Measurements from ENCODE around the gene IL19.

The IL19 gene

DNA sequence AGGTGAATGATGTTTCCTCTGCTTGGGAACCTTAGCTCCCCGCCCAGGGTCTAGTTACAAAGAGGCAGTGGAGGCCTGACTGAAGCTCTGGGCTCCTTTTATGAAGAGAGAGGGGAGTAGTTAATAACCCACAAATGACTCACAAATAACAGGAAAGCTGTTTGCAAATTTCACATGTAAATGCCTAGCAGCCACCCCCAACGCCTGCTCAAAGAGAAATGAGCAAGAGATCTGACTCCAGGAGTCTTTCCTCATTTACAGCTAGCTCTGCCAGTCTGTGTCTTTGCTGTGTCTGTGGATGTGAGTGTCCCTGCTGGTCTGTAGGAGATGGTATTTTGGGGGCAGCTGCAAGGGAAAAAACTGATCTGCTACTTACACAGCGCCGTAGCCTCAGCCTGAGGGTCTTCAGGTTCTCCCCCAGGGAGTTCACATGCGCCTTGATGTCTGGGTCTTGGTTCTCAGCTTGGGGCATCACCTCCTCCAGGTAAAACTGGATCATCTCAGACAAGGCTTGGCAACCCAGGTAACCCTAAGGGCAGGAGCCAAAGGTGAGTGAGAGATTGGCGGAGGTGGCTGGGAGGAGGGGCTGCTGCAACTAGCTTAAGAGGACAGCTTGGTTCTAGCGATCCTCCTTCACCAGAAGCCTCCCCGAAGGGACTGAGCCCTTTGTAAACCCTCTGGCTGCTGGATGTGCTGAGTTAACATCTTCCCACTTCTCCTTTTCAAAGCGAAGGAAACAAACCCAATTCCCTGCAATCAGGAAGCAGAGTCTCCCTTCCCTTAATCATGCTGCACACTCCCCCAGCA is at the start of gene IL19:
IL19 (plus strand) TSS at position 243 of the 807 bp plus-strand sequence. CDS start 65,890 bp downstream, outside the sequence.
- no peak for DNase-seq (ENCODE audit: low read depth, low spot score)
- no peak within 1 kb of the TSS for H3K27ac ChIP-seq

DNA sequence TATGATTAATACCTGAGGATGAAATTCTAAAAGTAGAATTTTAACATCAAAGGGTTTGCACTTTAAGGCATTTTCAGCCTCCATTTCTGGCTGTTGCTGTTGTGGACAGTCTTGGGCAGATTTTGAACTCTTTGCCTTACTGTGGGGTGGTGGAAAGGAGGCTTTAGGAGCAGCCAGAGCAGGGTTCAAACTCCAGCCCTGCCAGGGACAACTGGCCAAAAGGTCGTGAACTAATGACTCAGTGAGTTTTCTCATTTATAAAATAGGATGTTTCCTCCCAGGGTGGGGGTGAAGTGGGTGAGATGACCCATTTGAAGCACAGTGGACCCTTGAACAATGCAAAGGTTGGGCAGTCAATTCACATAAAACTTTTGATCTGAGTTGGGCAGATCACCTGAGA is 49.1 kb upstream of the IL19 start:
- H3K27ac ChIP-seq: no peak overlapping the region
- DNase-seq (ENCODE audit: low read depth, low spot score): no peak

DNA sequence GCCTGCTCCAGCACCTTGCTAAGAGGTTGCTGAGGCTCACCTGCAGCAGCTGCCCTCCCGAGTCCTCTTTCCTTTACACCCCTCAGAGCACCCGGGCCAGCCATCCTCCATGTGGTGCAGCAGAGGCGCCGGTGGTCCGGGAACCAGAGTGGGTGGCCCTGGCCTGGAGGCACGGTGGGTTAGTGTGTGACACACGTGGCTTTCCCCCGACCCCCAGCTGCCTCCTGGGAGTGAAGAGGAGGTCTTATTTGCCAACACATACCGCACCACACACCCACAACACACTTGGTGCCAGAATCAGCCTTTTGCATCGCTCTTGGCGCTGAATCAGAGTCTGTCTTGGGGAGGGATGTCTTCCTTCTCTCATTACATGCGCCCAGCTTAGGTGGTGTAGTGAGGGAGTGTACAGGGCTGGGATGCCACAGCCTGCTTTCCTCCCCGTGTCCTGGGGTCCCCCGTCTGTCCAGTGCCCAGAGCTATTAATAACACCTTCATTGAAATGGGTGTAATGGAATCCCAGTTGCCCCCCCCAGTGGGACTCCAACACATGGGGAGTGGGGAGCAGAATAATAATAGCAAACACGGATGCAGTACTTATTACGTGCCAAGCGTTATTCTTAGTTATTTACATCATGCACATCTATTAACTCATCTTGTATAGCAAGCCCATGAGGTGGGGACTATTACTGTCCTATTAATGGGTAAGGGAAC is 47.7 kb upstream of the IL19 start:
- DNase-seq (ENCODE audit: low read depth, low spot score): no peak

DNA sequence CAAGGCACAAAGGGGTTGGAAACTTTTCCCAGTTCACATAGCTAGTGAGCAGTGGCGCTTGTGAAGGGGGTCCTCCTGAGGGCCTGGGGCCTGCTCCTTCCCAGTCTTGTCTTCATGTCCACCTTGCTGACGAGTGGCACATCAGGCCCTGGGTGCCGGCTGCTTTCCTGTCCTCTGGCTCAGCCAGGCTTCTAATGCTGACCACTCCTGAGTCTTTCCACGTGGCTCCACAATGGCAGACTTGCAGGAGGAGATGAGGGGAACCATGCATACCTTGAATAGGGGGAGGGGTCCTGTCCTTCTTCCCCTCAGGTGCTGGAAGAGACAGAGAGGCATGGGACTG is 47.1 kb upstream of the IL19 start:
- no peak for DNase-seq (ENCODE audit: low read depth, low spot score)
- H3K27ac ChIP-seq: no peak overlapping the region

More for the DNA sequence above, 47.7 kb upstream of the IL19 start:
- no peak overlapping the region for H3K27ac ChIP-seq

GRCh38 chr1:206723805-206724472 is 46.6 kb upstream of the IL19 start:
- no peak overlapping the region for H3K27ac ChIP-seq
- no peak for DNase-seq (ENCODE audit: low read depth, low spot score)

DNA sequence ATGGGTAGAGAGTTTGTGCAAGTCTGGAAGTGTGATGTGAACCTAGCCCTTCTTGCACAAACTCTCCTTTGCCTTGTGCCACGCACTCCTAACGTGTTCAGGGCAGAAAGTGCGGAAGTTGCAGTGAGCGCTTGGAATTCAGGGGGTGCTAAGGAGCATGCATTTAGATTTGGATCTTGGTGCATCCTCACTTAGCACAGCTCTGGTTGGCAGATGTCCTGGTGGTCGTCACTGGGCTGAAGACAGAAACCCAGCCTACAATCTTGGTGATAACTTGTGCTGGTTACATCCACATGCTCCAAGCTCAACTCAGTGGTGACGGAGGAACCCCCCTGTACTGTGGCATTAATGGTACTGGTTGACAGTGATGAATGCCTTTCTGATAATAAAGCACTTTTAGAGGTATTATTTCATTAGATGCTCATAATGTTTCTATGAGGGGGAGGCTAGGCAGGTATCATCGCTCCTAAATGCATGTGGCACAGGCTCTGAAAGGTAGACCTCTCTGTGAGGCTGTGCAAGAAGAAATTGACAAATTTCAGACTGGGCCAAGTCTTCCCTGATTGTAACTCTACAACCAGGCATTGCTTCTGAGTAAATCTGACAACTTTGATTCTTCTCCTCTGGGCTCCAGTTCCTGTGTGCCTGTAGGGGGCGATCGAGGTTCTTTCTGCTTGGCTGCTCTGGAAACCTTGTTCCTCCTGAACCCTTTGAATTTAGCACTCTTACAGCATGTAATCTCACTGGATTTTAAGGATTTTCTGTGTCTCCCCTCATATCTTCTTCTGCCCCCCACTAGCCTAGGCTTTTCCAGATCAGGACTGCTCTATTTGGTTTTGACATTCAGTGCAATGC is 45.2 kb upstream of the IL19 start:
- no peak for DNase-seq (ENCODE audit: low read depth, low spot score)

DNA sequence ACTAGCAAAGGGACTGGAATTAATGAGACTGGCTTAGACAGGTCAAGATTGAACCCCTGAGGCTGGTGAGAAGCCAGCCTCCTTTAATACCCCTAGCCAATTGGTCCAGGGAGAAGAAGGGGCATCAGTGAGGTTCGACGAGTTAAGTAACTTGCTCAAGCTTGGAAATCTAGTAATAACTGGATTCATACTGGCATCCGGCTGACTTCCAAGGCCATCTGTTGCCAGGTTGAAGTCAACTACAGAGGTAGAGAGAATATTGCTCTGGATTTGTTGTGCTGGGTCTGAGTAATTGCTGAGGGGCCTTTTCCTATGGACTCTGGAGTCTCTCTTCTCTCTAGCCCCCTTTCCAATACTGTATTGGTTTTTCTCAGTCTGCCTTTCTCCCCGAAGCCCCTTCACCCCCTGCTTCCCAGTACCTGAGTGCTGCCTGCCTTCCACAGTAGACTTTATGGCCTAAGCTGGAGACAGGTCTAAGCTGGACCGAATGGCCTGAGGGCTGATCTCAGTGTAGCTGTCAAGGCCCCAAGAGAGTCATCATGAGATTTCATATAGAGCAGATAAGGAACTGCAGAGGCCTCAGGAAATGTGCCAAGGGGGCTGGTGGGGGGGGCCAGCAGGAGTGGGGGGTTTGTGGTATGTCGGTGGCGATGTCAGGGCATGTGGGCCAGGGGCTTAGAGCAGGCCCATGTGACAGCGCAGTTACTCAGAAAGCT is 42.4 kb upstream of the IL19 start:
- DNase-seq (ENCODE audit: low read depth, low spot score): no peak
- H3K27ac ChIP-seq: no peak overlapping the region

More for the DNA sequence above, 45.2 kb upstream of the IL19 start:
- no peak overlapping the region for H3K27ac ChIP-seq

- H3K27ac ChIP-seq: no peak overlapping the region
- DNase-seq (ENCODE audit: low read depth, low spot score): no peak
Measured at GRCh38 chr1:206728697-206728987, 41.9 kb upstream of the IL19 start.

DNA sequence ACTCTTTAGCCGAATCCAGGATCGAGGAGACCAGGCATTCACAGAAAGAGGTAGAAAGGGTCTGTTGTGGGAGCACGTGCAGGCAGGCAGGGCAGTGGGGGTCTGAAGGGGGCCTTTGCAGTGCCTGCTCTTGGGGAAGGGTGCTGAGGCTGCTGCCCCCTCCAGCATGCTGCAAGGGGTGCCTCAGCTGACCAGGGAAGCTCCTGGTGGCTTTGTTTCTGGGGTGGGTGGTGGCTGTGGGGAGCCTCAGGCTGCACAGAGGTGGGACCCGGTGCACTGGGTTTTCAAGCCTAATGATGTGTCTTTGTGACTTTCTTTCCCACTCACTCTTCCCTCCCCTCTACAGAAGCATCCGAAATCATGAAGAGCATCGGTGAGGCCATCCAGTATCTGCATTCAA is 41.5 kb upstream of the IL19 start:
- no peak overlapping the region for H3K27ac ChIP-seq
- DNase-seq (ENCODE audit: low read depth, low spot score): no peak

DNA sequence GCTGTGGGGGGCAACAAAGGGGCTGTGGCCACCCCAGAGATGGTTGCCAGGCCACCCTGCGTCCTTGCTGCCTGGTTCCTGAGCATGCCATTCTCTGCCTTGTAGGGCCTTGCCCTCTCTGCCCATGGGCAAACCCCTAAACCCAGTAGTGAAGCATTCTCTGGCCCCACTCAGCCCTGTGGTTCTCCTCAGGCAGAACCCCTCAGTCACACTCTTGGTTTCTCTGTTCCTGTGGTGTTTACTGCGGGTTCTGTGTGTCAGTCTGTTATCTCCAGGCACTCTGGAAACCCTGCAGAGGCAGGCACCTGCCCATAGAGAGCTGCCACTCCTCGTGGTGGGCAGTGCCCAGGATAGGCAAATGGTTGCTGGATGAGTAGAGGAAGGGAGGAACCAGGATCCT is 41.1 kb upstream of the IL19 start:
- no peak overlapping the region for H3K27ac ChIP-seq
- DNase-seq (ENCODE audit: low read depth, low spot score): no peak

DNA sequence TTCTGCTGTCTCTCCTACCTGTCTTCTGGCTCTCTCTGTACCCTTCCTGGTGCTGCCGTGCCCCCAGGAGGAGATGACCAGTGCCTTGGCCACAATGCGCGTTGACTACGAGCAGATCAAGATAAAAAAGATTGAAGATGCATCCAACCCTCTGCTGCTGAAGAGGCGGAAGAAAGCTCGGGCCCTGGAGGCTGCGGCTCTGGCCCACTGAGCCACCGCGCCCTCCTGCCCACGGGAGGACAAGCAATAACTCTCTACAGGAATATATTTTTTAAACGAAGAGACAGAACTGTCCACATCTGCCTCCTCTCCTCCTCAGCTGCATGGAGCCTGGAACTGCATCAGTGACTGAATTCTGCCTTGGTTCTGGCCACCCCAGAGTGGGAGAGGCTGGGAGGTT is 38.1 kb upstream of the IL19 start:
- no peak for DNase-seq (ENCODE audit: low read depth, low spot score)
- no peak overlapping the region for H3K27ac ChIP-seq

GRCh38 chr1:206732992-206733391 is 37.6 kb upstream of the IL19 start:
- H3K27ac ChIP-seq: no peak overlapping the region
- DNase-seq (ENCODE audit: low read depth, low spot score): no peak

DNA sequence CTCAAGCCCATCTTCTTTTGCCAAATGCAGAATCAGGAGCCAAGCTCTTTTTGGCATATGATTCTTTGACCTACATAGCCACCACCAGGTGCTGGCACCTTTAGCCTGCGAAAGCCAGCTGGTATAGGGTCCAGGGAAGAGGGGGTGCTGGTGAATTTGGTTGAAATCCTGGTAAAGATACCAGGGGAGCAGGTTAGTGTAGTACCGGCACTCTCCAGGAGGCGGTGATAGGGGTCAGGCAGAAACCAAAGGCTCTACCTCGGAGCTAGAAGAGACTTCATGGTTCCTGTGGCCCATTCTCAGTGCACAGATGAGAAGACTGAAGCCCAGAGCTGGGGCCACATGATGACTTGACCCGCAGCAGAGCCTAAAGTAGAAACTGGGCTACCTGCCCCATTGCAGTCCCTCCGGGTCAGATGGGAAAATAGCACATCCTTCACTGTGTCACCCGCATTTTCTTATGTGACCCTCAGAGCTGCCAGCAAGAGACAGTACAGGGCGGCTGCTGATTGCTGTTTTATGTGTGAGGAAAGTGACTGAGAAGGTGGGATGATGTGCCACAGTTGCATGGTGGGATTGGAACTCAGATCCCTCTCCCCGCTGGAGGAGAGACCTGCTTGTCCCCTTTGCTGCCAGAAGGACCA is 36.0 kb upstream of the IL19 start:
- no peak for DNase-seq (ENCODE audit: low read depth, low spot score)
- H3K27ac ChIP-seq: no peak overlapping the region

DNA sequence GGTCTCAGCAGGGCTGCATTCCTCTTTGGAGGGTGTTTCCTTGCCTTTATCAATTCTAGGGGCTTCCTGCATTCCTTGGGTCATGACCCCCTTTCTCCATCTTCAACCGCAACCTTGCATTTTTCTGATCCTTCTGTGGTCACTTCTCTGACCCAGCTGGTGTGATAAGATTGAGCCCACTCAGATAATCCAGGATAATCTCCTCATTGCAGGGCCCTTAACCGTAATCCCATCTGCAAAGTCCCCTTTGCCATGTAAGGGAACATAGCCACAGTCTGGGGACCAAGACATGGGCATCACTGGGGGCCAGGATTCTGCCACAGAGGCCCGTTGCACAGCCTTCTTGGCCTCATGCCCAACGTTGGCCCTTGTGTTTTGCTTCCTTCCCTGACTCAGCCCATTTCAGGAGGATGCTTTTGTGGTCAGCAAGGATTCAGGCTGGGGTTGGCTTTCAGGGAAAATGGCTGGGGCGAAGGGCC is 35.0 kb upstream of the IL19 start:
- H3K27ac ChIP-seq: no peak overlapping the region
- DNase-seq (ENCODE audit: low read depth, low spot score): no peak

DNA sequence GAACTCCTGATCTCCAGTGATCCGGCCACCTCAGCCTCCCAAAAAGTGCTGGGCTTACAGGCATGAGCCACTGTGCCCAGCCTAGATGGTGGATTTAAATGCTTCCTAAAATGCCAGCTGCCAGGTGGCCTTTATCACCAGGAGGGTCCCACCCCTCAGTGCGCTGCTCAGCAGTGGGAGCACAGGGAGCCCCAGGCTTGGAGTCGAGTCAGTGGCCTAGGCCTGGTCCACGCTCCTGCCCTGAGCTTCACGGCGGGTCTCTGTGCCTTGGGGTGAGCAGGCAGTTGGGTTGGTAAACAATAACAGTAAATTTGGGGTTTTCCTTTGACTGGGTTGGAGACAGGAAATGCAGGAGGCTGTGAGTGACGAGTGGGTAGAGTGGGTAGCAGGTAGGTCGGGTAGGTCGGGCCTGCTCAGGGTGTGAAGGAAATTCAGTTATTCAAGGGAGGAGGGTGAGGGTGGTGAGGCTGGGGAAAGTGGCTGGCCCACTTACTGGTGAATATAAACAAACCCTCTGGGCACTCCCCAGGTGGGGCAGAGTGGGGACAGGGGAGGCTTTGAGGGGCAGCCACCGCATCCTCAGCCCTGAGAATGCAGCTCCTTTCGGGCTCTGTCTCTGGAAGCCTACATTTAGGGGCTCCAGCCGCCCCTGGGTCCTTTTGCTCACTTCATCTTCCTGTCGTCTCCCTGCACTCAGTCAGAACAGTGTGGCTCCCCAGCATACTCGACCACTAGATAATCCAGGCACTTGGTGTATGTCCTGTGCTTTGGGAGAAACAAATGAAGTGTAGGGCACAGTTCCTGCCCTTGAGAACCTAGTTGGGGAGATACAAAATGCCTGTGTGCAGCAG is 33.5 kb upstream of the IL19 start:
- no peak for DNase-seq (ENCODE audit: low read depth, low spot score)
- H3K27ac ChIP-seq: no peak overlapping the region

DNA sequence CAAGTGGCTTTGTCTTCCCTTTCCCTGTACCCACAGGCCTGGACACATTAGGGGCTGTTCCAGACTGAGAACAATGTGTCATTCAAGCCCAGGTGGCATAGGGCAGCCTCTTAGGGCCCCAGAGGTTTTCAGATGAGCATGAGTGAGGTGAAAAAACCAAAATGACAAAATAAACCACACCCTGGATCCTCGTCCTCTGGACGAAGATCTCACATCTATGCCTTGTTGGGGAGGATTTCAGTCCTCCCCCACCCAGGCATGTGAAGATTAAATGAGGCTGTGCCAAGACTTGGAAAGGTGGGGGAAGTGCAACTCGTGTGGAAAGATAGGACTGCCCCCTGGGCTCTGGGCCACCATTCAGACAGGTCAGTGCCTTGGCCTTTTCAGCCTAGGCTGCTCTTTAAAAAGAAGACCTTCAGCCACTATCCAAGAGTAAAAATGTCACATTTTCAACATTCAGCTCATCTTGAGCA is 32.8 kb upstream of the IL19 start:
- no peak overlapping the region for H3K27ac ChIP-seq
- no peak for DNase-seq (ENCODE audit: low read depth, low spot score)

DNA sequence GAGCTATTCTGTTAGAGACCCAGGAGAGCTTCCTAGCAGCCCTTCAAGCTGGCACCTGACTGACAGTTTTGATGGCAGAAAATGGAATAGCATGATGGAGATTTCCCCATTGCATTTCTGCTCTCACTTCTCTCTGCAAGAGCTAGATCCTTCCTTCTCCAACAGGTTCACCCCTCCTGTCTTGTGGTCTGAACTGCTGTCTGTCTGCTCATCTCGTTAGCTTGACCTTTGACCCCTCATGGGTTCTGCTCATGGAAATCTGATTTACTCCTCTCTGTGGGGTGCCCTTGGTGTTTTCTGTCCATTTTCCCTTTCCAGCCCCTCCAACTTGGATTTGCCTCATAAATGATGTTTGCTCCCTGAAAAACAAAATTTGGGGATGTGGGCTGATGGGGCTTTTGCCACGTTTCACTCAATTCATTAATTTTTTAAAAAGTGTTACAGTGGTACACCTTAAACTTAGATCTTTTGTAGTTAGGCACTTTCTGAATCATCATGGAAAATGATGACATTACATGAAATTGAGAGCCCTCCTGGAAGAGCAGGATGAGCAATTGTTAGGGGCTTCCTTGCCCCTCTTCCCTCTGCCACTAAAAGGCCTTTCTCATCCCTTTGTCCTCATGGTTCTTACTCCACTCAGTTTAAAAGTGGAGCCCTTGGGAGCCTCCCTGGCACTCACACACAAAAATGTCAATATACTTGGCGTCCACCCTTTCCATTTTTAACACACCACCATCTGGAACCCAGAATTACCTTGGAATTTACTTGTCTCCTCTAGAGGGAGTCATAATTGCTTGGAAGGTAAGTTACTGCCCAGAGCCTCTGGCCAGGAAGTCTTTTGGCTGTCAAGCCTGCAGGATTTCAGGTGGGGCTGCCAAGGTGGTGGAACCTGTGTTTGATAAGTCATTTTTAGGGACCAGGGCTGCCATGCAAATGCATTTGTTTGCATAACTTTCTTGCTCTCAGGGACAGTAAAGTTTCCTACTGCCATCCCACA is 31.9 kb upstream of the IL19 start:
- H3K27ac ChIP-seq: no peak overlapping the region
- DNase-seq (ENCODE audit: low read depth, low spot score): no peak
